Mesodermal cell (in vitro differentiated cells): ENCODE results near the gene ADARB2.
"Not testable (repeated sequence)": the region's sequence is repeated elsewhere in the genome, so short reads cannot be mapped to it uniquely, and the experiment has no call there.

Experiments
- H3K27ac ChIP-seq: 2 replicates; pipeline ENCODE4 v1.7.0; 2013; ENCODE audit warnings: mild to moderate bottlenecking, low read depth, low read length, moderate library complexity; ENCODE audit not compliant: severe bottlenecking
- H3K36me3 ChIP-seq: 2 replicates; pipeline ENCODE4 v1.7.1; 2013; ENCODE audit warnings: mild to moderate bottlenecking, low read length, moderate library complexity; ENCODE audit not compliant: control insufficient read depth, insufficient read depth
- H3K4me1 ChIP-seq: one replicate; pipeline ENCODE4 v1.7.1; 2013; ENCODE audit warnings: mild to moderate bottlenecking, low read length; ENCODE audit not compliant: insufficient read depth, control insufficient read depth, poor library complexity, severe bottlenecking
- H3K4me3 ChIP-seq: 2 replicates; pipeline ENCODE4 v1.7.0; 2013; ENCODE audit warnings: low read length, control low read depth, mild to moderate bottlenecking; ENCODE audit not compliant: insufficient read depth, poor library complexity, severe bottlenecking; ENCODE audit errors: extremely low read depth
- H3K9me3 ChIP-seq: 2 replicates; pipeline ENCODE4 v1.7.1; 2013; ENCODE audit warnings: mild to moderate bottlenecking, low read length, moderate library complexity; ENCODE audit not compliant: control insufficient read depth
- WGBS, 2 experiments: methylation state at CpG; one replicate each; pipeline ENCODE4 v1.1.5; 2013; ENCODE audit warnings: missing lambda C conversion rate in 2 of 2; ENCODE audit not compliant: insufficient coverage in 2 of 2; 5-methylcytosine and 5-hydroxymethylcytosine counted together

Gene ADARB2

GRCh38 chr10:1160561-1161314 is 576.6 kb downstream of the ADARB2 start:
- Histone ChIP-seq H3K36me3 (no peaks in the 10 kb centered on the region), H3K27ac (no peak overlapping the region), H3K4me3 (no peak overlapping the region), H3K9me3 (no peaks in the 10 kb centered on the region), H3K4me1 (no peaks in the 10 kb centered on the region)
- 91 to 93% methylated on average over 21 of the region's 25 CpGs for WGBS, 2 experiments

- 92% methylated on average over 58 to 59 of the region's 59 CpGs for WGBS, 2 experiments
- H3K4me3 ChIP-seq = no peak overlapping the region
Observed at GRCh38 chr10:1159131-1160061, 577.9 kb downstream of the ADARB2 start.

GRCh38 chr10:1158536-1158935 is 578.8 kb downstream of the ADARB2 start:
- not testable (repeated sequence) for H3K4me1 ChIP-seq, H3K9me3 ChIP-seq, H3K36me3 ChIP-seq, H3K4me3 ChIP-seq, H3K27ac ChIP-seq
- 80 to 98% methylated on average over 5 to 6 of the region's 10 CpGs for WGBS, 2 experiments

More at GRCh38 chr10:1159131-1160061, 577.9 kb downstream of the ADARB2 start:
- Histone ChIP-seq H3K36me3 (no peaks in the 10 kb centered on the region), H3K4me1 (no peaks in the 10 kb centered on the region), H3K9me3 (no peaks in the 10 kb centered on the region), H3K27ac (no peak overlapping the region)

- Histone ChIP-seq H3K4me1 (no peaks in the 10 kb centered on the region), H3K4me3 (no peak overlapping the region), H3K27ac (no peak overlapping the region), H3K36me3 (no peaks in the 10 kb centered on the region), H3K9me3 (no peaks in the 10 kb centered on the region)
- WGBS, 2 experiments = 94 to 96% methylated on average over 10 to 12 of the region's 12 CpGs
Observed at GRCh38 chr10:1158066-1158465, 579.3 kb downstream of the ADARB2 start.

GRCh38 chr10:1157615-1157933 is 579.8 kb downstream of the ADARB2 start:
- WGBS, 2 experiments = 88 to 93% methylated on average over 3 to 4 of the region's 4 CpGs
- Histone ChIP-seq H3K36me3 (no peaks in the 10 kb centered on the region), H3K9me3 (no peaks in the 10 kb centered on the region), H3K27ac (no peak overlapping the region), H3K4me3 (no peak overlapping the region), H3K4me1 (no peaks in the 10 kb centered on the region)

- no peaks in the 10 kb centered on the region for H3K4me1 ChIP-seq
- H3K36me3 ChIP-seq = no peaks in the 10 kb centered on the region
- no peak overlapping the region for H3K4me3 ChIP-seq
- 90 to 92% methylated on average over 9 to 10 of the region's 17 CpGs for WGBS, 2 experiments
- H3K27ac ChIP-seq = no peak overlapping the region
- H3K9me3 ChIP-seq = no peaks in the 10 kb centered on the region
Observed at GRCh38 chr10:1156921-1157614, 580.3 kb downstream of the ADARB2 start.

- Histone ChIP-seq H3K36me3 (no peaks in the 10 kb centered on the region), H3K27ac (no peak overlapping the region), H3K9me3 (no peaks in the 10 kb centered on the region), H3K4me3 (no peak overlapping the region), H3K4me1 (no peaks in the 10 kb centered on the region)
- WGBS, 2 experiments = 96% methylated on average over 5 to 6 of the region's 8 CpGs
Observed at GRCh38 chr10:1156616-1156886, 580.8 kb downstream of the ADARB2 start.

- 84 to 90% methylated on average over 18 to 20 of the region's 20 CpGs for WGBS, 2 experiments
- Histone ChIP-seq H3K9me3 (no peaks in the 10 kb centered on the region), H3K36me3 (no peaks in the 10 kb centered on the region), H3K4me3 (no peak overlapping the region), H3K4me1 (no peaks in the 10 kb centered on the region), H3K27ac (no peak overlapping the region)
Observed at GRCh38 chr10:1155791-1156615, 581.3 kb downstream of the ADARB2 start.

GRCh38 chr10:1154531-1155295 is 582.6 kb downstream of the ADARB2 start:
- Histone ChIP-seq H3K4me3 (no peak overlapping the region), H3K9me3 (no peaks in the 10 kb centered on the region), H3K36me3 (no peaks in the 10 kb centered on the region), H3K27ac (no peak overlapping the region), H3K4me1 (no peaks in the 10 kb centered on the region)
- WGBS, 2 experiments = 84 to 91% methylated on average over 5 to 8 of the region's 9 CpGs
